Effector memory CD4-positive, alpha-beta T cell (primary cell): ENCODE measurements around the gene ADAT2.
"Not testable (repeated sequence)": the region's sequence is repeated elsewhere in the genome, so short reads cannot be mapped to it uniquely, and the experiment has no call there.

Source experiments
- DNase-seq, 3 donors: peaks; one replicate each; pipeline ENCODE4 v3.0.0-alpha.2; 2020
- H3K27ac ChIP-seq: 2 replicates; pipeline ENCODE4 v1.7.0; 2013; ENCODE audit warnings: mild to moderate bottlenecking, low read length, moderate library complexity; ENCODE audit not compliant: insufficient read depth, poor library complexity, severe bottlenecking
- H3K27me3 ChIP-seq: replicated peaks from 2 replicates; pipeline ENCODE4 v1.7.0; 2013; ENCODE audit warnings: mild to moderate bottlenecking, low read length; ENCODE audit not compliant: insufficient read depth, control insufficient read depth, poor library complexity, severe bottlenecking
- H3K36me3 ChIP-seq: 2 replicates; pipeline ENCODE4 v1.7.0; 2013; ENCODE audit warnings: mild to moderate bottlenecking, low read length, moderate library complexity; ENCODE audit not compliant: control insufficient read depth, insufficient read depth
- H3K4me1 ChIP-seq: 2 replicates; pipeline ENCODE4 v1.7.0; 2013; ENCODE audit warnings: low read length, mild to moderate bottlenecking; ENCODE audit not compliant: control insufficient read depth, insufficient read depth, poor library complexity, severe bottlenecking
- H3K4me3 ChIP-seq: 2 replicates; pipeline ENCODE4 v1.7.0; 2013; ENCODE audit warnings: low read length, low read depth, mild to moderate bottlenecking; ENCODE audit not compliant: insufficient read depth, poor library complexity, severe bottlenecking
- H3K9me3 ChIP-seq: 2 replicates; pipeline ENCODE4 v1.7.0; 2013; ENCODE audit warnings: mild to moderate bottlenecking, low read length, moderate library complexity; ENCODE audit not compliant: control insufficient read depth

Gene ADAT2

DNA sequence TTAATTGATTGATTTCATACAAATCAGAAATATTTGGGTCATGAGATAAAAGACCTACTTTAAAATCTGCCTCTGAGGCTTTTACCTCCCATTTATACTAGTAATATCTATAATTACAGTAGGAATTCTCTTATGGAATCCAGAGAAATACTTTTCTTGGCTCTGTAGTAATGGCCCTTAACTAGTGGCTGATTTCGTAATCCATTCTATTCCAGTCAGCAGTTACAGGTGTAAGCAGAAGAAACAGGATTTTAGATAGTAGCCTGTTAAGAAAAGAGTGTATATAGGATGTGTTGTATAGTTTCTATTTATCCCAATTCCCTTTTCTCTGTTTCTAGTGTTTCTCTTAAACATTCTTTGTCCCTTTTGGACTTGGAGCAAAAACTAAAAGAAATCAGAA lies 21.3 kb upstream of the ADAT2 start:
- no peak for DNase-seq
- Histone ChIP-seq H3K4me1 (no peaks in the 10 kb centered on the region), H3K36me3 (peaks cover 29% of the 10 kb centered on the region), H3K27me3 (no peaks in the 10 kb centered on the region), H3K4me3 (no peak overlapping the region), H3K27ac (no peak overlapping the region), H3K9me3 (no peaks in the 10 kb centered on the region)

DNA sequence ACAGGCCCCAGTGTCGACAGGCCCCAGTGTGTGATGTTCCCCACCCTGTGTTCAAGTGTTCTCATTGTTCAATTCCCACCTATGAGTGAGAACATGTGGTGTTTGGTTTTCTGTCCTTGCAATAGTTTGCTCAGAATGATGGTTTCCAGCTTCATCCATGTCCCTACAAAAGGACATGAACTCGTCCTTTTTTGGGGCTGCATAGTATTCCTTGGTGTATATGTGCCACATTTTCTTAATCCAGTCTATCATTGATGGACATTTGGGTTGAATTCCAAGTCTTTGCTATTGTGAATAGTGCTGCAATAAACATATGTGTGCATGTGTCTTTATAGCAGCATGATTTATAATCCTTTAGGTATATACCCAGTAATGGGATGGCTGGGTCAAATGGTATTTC lies 18.3 kb upstream of the ADAT2 start:
- H3K4me3 ChIP-seq, H3K27me3 ChIP-seq, H3K27ac ChIP-seq, H3K4me1 ChIP-seq, H3K9me3 ChIP-seq, DNase-seq: not testable (repeated sequence)
- peaks cover 22% of the 10 kb centered on the region for H3K36me3 ChIP-seq

DNA sequence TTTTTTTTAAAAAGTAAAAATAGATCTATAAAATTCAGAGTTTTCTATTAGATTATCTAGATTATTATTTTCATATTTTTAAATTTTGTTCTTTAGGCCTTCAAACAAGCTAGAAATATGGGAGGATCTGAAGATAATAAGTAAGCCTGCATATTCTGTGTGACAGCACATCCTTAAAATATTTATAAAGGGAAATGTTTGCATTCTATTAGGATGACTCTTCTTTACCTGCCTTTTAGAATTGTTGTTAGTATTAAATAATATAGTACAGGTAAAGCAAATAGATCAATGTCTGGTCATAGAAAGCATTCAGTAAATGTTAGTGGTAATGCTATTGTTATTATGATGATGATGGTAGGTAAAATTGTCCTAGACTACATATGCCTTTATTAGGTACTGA lies 17.5 kb upstream of the ADAT2 start:
- Histone ChIP-seq H3K36me3 (peaks cover 22% of the 10 kb centered on the region), H3K4me3 (no peak overlapping the region), H3K9me3 (no peaks in the 10 kb centered on the region), H3K27ac (no peak overlapping the region), H3K27me3 (no peaks in the 10 kb centered on the region), H3K4me1 (no peaks in the 10 kb centered on the region)
- no peak for DNase-seq

DNA sequence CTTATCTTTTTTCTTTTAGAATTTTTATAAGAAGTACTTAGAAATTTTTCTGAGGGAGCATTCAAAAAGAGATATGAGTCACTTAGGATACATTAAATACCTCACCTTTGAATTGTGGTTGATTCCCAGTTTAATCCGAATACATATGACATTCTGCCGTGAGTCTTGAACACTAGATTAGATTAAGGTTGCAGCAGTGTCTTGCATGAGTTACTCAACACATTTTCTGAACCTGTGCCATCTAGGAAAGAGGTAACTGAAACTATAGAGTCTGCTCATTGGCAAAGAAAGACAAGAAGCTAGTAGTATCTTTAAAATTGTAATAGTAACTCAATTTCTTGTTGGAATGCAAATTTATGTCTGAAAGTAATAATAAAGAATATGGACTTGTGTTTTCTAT lies 15.1 kb upstream of the ADAT2 start:
- Histone ChIP-seq H3K4me1 (no peaks in the 10 kb centered on the region), H3K9me3 (no peaks in the 10 kb centered on the region), H3K4me3 (no peak overlapping the region), H3K27ac (no peak overlapping the region), H3K27me3 (no peaks in the 10 kb centered on the region), H3K36me3 (peaks cover 19% of the 10 kb centered on the region)
- no peak for DNase-seq

DNA sequence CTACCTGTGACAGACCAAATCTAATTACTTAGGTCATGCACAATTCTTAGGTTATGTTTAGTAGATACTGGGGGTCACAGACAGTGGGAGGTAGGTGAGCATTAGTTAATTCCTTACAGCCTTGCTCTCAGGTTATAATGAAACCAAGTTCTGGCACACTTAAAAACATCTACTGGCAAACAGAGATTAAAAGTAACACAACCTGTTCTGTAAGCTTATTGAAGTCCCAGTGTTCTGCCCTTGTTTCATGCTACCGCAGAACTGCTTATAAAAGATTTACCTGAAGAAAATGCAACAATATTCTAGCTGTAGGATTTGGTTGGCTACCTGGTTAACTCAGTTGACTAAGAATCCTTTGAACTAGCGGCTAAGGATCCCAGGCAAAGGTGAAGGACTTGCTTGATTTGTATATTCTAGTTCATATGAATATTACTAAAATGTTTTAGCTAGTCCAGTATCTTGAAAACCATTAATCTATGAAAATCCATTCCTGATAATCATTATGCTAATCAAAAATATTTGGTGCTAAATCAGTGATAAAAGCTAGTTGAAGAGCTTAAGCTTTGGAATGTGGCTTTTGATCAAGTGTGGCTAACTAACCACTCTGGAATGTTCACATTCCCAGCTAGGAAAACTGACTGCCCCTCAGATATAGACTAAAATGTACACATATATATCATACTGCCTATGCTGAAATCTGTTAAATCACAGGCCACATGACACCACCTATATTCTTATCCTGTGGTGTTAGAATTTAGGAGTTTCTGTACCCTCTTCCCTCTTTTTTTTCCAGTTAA lies 7.3 kb upstream of the ADAT2 start:
- no peak for DNase-seq

DNA sequence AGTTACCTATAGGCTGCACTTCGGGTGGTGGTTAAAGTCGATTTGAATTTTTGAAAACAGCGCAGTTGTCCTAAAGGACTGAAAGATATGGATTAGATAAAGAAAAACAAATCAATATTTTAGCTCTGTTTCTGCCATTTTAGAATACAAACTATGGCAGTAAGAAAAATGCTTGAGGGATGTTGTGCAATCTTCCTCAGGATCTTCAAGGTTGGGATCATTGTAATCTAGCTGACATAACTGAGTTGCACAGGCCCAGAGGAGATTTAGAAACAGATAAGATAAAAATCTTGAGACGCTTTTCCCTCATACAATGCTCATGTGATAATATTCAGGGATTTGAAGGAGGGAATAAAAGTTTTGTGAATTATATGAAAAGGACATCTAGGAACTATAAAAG lies 1.0 kb upstream of the ADAT2 start:
- Histone ChIP-seq H3K27ac (peak overlapping the region; percentile 76), H3K9me3 (no peaks in the 10 kb centered on the region), H3K36me3 (no peaks in the 10 kb centered on the region), H3K27me3 (no peaks in the 10 kb centered on the region), H3K4me1 (peaks cover 17% of the 10 kb centered on the region), H3K4me3 (peak overlapping the region; percentile 69)
- no peak for DNase-seq

More for the DNA sequence above, 7.3 kb upstream of the ADAT2 start:
- Histone ChIP-seq H3K36me3 (peaks cover 18% of the 10 kb centered on the region), H3K4me3 (no peak overlapping the region), H3K4me1 (no peaks in the 10 kb centered on the region), H3K27ac (no peak overlapping the region), H3K9me3 (no peaks in the 10 kb centered on the region), H3K27me3 (no peaks in the 10 kb centered on the region)

DNA sequence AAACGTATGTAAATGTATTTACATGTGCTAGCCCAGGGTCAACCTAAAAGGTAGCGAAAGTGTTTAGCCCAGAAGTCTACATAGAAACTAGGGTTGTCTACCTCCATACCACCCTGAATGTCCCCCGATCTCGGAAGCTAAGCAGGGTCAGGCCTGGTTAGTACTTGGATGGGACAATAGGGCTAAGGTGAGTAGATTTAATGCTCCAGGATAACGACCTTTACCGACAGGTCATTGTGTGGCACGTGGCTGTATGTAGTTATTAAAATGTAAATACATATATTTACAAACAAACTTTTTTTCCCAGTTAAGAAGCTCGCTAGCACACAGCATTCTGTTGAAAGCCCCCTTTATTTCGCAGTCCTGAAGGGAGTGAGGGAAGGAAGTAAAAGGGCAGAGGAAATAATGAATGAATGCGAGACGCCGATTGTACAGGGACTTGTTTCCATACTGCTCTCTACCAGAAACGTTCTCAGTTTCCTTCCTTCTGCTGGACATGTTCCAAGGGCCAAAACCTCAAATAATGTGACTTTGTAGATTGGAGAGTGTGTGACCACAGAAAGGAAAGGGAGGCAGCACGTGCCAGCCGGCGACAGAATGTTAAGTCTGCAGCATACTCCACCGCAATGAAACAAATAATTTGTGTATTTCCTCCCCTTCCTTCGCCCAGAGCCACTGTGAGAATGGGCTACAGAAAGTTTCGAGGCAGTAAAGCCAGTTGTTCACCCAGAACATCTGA lies 612 bp downstream of the ADAT2 start:
- H3K36me3 ChIP-seq, result no peaks in the 10 kb centered on the region
- H3K4me3 ChIP-seq, result peak overlapping the region; percentile 69
- no peaks in the 10 kb centered on the region for H3K9me3 ChIP-seq
- H3K27ac ChIP-seq, result peak overlapping the region; percentile 76
- peaks cover 17% of the 10 kb centered on the region for H3K4me1 ChIP-seq
- no peaks in the 10 kb centered on the region for H3K27me3 ChIP-seq
- peak; percentile 28 to 41 (median 33) for DNase-seq

DNA sequence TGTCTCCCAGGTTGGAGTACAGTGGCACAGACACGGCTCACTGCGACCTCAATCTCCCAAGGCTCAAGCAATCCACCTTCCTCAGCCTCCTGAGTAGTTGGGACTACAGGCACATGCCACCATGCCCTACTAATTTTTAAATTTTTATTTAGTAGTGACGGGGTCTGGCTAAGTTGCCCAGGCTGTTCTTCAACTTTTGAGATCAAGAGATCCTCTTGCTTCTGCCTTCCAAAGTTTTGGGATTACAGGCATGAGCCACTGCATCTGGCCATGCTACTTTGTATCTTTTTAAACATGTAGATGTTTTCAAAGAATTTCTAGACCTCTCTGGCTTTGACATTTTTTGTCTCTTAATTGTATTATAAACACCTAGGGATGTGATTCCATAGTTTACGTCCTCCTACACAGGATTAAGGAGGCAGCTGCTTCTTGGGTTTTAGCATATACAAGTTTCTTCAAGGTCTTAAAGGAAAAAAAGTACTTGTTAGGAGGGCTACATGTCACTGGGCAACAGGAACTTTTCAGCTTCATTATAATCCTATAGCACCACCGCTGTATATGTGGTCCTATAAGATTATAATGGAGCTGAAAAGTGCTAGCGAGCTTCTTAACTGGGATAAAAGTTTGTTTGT lies 1.3 kb downstream of the ADAT2 start:
- no peaks in the 10 kb centered on the region for H3K9me3 ChIP-seq
- DNase-seq, result no peak
- peak overlapping the region; percentile 69 for H3K4me3 ChIP-seq
- no peaks in the 10 kb centered on the region for H3K27me3 ChIP-seq
- no peak overlapping the region for H3K27ac ChIP-seq
- peaks cover 17% of the 10 kb centered on the region for H3K4me1 ChIP-seq
- H3K36me3 ChIP-seq, result no peaks in the 10 kb centered on the region

DNA sequence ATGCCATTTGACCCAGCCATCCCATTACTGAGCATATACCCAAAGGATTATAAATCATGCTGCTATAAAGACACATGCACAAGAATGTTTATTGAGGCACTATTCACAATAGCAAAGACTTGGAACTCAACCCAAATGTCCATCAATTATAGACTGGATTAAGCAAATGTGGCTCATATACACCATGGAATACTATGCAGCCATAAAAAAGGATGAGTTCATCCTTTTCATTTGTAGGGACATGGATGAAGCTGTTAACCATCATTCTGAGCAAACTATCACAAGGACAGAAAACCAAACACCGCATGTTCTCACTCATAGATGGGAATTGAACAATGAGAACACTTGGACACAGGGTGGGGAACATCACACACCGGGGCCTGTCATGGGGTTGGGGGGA lies 2.6 kb downstream of the ADAT2 start:
- H3K27me3 ChIP-seq, H3K27ac ChIP-seq, H3K36me3 ChIP-seq, H3K4me3 ChIP-seq, DNase-seq, H3K9me3 ChIP-seq: not testable (repeated sequence)
- peaks cover 17% of the 10 kb centered on the region for H3K4me1 ChIP-seq

DNA sequence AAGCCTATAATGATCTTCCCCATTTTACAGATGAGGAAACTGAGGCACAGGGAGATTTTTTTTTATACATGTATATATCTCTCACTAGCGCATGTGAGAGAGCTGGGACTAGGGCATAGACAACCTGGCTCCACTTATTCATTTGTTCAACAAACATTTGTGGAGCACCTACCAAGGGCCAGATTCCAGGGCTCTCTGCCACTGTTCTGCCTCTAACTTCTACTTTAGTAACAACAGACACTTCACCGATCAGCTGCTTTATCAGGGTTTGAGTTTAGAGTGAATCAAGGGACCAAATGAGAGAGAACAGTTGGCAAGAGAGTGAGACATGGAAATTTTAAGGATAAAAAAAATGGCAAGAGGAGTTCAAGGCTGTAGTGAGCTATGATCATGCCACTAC lies 7.4 kb downstream of the ADAT2 start:
- Histone ChIP-seq H3K4me3 (no peak overlapping the region), H3K4me1 (no peaks in the 10 kb centered on the region), H3K9me3 (no peaks in the 10 kb centered on the region), H3K27ac (no peak overlapping the region), H3K36me3 (no peaks in the 10 kb centered on the region), H3K27me3 (no peaks in the 10 kb centered on the region)
- no peak for DNase-seq
